Measurements from ENCODE around the gene TRMT112.

Gene TRMT112

DNA sequence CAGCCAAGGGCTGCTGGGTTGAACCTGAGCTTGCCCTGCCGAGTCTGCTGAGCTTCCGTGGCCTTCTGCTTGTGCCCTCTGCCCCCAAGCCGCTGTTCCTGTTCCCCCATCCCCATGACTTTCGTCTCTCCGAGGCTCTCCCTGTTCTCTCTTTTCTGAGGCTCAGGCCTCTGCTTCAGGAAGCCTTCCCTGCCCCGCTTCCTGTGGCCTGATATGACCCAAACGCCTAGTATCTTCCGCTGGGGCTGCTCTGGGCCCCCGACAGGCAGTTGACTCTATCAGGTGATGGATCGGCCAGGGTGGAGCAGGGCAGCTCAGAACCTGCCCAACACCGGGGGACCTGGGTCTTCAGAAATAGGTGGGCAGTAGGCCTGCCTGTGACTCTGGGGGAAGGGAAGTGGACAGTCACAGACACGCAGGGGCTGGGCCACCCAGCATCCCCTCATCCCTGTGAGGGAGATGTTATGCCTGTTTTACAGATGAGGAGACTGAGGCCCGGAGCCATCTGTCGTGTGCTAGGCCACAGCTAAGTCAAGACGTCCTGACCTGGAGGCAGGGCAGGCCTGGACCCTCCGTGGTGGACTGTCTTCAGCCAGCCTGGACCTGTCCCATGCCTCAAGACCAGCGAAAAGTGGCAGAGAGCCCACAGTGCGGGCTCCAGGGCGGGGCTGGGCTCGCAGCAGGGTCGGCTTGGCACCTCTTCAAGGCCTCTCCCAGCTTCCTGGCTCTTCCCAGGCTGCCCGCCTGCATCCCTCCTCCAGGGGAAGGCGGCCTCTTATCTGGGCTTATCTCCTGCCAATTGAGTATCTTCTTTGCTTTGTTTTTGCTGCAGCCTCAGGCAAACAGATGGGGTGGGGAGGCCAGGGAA, 49.1 kb downstream of the TRMT112 start:
- DNase-seq, result no peak

DNA sequence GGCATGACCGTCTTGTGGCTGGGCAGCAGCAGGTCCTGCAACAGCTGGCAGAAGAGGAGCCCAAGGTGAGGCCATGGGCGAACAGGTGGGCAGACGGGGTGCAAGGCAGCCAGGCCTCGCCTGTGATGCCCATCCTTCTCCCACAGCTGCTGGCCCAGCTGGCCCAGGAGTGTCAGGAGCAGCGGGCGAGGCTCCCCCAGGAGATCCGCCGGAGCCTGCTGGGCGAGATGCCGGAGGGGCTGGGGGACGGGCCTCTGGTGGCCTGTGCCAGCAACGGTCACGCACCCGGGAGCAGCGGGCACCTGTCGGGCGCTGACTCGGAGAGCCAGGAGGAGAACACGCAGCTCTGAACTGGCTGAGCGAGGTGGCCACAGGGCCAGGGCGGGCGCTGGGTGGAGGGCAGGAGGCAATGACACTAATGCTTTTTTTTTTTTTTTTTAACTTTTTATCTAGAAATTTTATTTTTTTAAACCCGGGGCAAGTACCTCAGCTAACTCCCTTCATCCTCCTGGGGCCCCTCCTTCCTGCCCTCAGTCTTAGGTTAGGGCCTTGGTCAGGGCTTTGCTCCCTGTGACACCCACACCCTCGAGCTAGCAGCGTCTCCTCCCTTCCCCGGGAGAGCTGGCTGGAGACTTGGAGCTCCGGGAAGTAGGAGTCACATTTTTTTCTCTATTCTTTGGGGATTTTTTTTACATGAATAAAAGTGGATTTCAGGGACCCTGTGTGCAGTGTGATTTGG, 50.0 kb downstream of the TRMT112 start:
- DNase-seq, result no peak
